ENCODE results near the gene RTN4. TPM values are rescaled to one million over a fixed set of nuclear protein-coding genes. Genes with fewer than 3 reads are reported as not detected.

Gene RTN4
- polyA plus RNA-seq, 3 donors = 111 to 163 (median 158) TPM

DNA sequence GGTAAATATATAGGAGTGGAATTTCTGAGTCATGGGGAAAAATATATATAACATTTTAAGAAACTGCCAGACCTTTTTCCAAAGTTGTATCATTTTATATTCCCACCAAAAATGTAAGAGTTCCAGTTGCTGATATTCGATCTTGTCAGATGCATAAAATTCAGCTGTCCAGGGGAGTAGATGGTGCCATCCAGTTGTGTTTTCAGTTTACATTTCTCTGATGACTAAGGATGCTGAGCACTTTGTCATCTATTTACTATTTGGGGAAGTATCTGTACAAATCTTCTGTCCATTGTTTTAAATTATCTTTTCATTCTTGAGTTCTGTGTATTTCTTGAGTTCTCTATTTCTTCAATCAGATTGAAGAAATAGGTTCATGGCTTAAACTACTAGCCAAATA, 126.1 kb downstream of the RTN4 start:
- Histone ChIP-seq H3K4me3 (replicated peaks in 1 of 3; ENCODE audit: low read depth in 2 of 3, low read length in 3 of 3) (no peak overlapping the region), H4K20me1 (ENCODE audit: insufficient read depth, low read length) (no peaks in the 10 kb centered on the region), H2AFZ (ENCODE audit: insufficient read depth, low read depth, low read length, poor library complexity, severe bottlenecking) (no peak overlapping the region), H3K27ac (ENCODE audit: low read depth in 1 of 2, low read length in 2 of 2) (no peak overlapping the region), H3K9me3 (replicated peaks in 1 of 2; ENCODE audit: control insufficient read depth in 1 of 2, insufficient read depth in 1 of 2, low read length in 2 of 2) (peaks cover 3 to 5% of the 10 kb centered on the region in 2 donors), H3K9ac (ENCODE audit: insufficient read depth, low read length, poor library complexity, severe bottlenecking) (no peak overlapping the region), H3K4me1 (ENCODE audit: control insufficient read depth in 1 of 2, insufficient read depth in 2 of 2, low read length in 2 of 2) (no peaks in the 10 kb centered on the region), H3K27me3 (ENCODE audit: control insufficient read depth in 2 of 2, insufficient read depth in 2 of 2, low read length in 2 of 2) (no peaks in the 10 kb centered on the region), H3K4me2 (replicated peaks; ENCODE audit: extremely low read depth, low read length, poor library complexity, severe bottlenecking) (no peak overlapping the region), H3K36me3 (replicated peaks in 1 of 2; ENCODE audit: control insufficient read depth in 1 of 2, insufficient read depth in 2 of 2, low read length in 2 of 2) (no peaks in the 10 kb centered on the region), H3K79me2 (ENCODE audit: insufficient read depth, low read length) (no peaks in the 10 kb centered on the region)
- TF ChIP-seq, protein P1, sequence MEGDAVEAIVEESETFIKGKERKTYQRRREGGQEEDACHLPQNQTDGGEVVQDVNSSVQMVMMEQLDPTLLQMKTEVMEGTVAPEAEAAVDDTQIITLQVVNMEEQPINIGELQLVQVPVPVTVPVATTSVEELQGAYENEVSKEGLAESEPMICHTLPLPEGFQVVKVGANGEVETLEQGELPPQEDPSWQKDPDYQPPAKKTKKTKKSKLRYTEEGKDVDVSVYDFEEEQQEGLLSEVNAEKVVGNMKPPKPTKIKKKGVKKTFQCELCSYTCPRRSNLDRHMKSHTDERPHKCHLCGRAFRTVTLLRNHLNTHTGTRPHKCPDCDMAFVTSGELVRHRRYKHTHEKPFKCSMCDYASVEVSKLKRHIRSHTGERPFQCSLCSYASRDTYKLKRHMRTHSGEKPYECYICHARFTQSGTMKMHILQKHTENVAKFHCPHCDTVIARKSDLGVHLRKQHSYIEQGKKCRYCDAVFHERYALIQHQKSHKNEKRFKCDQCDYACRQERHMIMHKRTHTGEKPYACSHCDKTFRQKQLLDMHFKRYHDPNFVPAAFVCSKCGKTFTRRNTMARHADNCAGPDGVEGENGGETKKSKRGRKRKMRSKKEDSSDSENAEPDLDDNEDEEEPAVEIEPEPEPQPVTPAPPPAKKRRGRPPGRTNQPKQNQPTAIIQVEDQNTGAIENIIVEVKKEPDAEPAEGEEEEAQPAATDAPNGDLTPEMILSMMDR (IDR thresholded peaks at IDR 0.05) = no peak
- intact Hi-C loops (cut with micrococcal nuclease) = no loop called here
- H3K27me3 Mint-ChIP-seq (ENCODE audit: low read depth in 3 of 3) = peaks cover 0 to 5% (median 0%) of the 10 kb centered on the region in 3 donors
- WGBS (ENCODE audit: insufficient coverage) = no CpG with 5 or more reads among the region's 1 CpG
- no peaks in the 10 kb centered on the region for H3K4me1 Mint-ChIP-seq
- no peak overlapping the region for H3K27ac Mint-ChIP-seq
- no peaks in the 10 kb centered on the region for H3K36me3 Mint-ChIP-seq
- H3K9me3 Mint-ChIP-seq = peaks cover 0 to 16% (median 4%) of the 10 kb centered on the region in 7 donors
- no peak overlapping the region for H3K4me3 Mint-ChIP-seq
- no peak for DNase-seq

Small RNAs within 50 kb of the gene (small RNA-seq; reads per million reads assigned to genes)
- gene RNU6-433P (ENCODE audit: insufficient read length, low read depth) = not detected

Other genes starting within 250 kb of the RTN4 start
- gene CLHC1, start 181.8 kb upstream of the RTN4 start, polyA plus RNA-seq = 1 to 10 TPM in 2 of 3 donors, not detected in 1; 2.4 to 5.0 TPM
- gene RPS27A, start 182.2 kb upstream of the RTN4 start, polyA plus RNA-seq = 1,000 to 10,000 TPM in 1 of 3 donors, 100 to 1,000 TPM in 2; 785 to 1,452 (median 967) TPM
- gene MTIF2, start 218.8 kb upstream of the RTN4 start, polyA plus RNA-seq = 10 to 100 TPM in 2 of 3 donors, 1 to 10 TPM in 1; 8.1 to 12.5 (median 11.7) TPM